PC-3 (cell line): Measurements from ENCODE around the gene GABRG3.

Experiments
- CTCF ChIP-seq: fragments of 300-600 bp; sonication (generic); conservative IDR thresholded peaks from 2 replicates; pipeline ENCODE4 v1.5.1; 2017; ENCODE audit warnings: antibody characterized with exemption, low read depth, mild to moderate bottlenecking, low read length
- EZH2 ChIP-seq: fragments of 300-600 bp; sonication (generic); IDR thresholded peaks from one replicate; pipeline ENCODE4 v1.6.1; 2017; ENCODE audit warnings: antibody characterized with exemption, mild to moderate bottlenecking, low read length; ENCODE audit not compliant: unreplicated experiment

GRCh38 chr15:27330326-27330725 lies 359.3 kb downstream of the GABRG3 start:
- no peak for TF ChIP-seq EZH2
- no peak for TF ChIP-seq CTCF
